Measurements from ENCODE around the gene IGSF3. TPM values are rescaled to one million over a fixed set of nuclear protein-coding genes. Genes with fewer than 3 reads are reported as not detected.

Gene IGSF3
- total RNA-seq, 1 experiment from 2014 or later, result 39.8 TPM

DNA sequence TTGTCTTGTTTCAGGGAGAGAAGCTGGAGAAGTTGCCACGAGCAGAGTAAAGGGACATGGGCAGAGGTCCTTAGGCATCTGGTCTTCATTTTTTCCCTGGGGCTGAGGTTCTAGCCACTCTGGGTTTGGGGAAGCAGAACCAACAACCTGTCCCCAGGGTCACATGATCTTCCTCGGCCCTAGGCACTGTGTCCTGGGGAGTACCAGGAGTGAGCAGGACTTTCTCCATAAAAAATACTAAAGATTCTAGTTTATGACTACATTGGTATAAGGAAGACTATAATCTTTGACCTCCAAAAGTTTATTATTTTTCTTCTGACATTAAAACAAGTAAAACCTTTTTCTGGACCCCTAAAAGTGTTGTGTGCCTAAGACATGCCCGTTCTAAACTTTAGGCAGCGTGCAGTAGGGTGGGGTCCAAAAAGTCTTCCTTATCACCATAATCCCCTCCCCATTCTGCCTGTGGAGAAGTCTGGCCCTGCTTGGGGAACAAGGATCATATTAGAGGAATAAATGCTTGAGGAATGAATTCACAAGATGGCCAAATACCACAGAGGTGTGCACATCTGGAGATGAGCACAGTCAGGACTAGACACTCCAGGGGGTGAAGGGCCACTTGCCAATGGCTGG, 19.3 kb upstream of the IGSF3 start:
- DNase-seq (ENCODE audit: low read depth), result peak; percentile 91

DNA sequence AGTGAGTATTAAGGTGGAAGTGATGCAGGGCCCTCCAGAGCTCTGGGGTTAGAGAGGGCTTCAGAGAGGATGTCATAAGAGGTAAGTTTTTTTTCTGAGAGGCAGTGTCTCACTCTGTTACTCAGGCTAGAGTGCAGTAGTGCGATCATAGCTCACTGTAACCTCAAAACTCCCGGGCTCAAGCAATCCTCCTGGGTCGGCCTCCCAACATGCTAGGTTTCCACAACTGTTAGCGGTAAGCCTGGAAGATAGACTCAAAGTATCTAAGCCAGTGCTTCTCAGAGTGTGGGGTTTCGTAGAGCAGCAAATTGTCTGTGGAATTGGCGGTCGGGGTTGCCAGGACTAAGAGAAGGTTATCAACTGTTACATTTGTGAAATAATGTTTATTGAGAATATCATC, 18.6 kb upstream of the IGSF3 start:
- no peak for DNase-seq (ENCODE audit: low read depth)

DNA sequence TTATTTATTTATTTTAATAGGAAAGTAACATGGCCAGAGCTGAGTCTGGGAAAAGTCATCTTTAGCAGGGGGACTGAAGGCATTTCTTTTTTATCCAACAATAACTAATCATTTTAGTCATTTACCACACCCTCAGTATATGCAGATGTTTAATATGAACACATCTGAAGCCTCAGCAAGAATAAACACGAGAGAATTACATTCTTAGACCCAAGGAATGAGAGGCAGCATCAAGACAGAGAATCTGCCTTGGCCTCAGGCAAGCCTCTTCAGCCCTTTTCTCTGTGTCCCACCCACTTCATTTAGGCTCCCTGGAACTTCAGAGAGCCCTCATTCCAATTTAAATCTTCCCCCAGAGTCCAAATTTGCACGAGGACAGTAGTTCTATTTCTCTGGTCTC, 17.0 kb upstream of the IGSF3 start:
- no peak for DNase-seq (ENCODE audit: low read depth)

DNA sequence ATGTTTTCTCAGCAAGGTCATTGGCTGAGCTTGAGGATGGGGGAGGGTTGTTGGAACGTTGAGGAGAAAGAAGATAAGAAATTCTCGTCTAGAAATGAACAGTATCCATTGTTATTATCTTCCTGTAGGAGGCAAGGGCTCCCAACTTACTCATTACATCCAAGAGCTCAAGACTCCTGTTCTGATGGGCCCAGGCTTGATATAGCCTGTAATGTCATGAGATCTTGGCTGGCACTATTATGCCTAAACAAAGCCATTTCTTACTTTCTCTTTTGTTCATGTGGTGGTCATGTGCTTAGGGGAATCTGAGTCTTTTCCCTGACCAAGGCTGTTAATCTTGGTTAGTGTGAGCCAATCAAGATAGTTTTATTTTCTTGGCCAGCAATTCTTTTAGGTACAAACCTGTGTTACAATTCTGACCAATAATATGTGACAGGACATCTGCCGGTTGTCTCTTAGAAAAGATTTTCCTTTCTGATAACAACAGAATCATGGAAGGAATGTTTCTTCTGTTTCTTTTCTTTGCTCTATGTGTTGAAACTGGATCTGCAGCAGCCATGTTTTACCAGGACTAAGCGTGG, 15.2 kb upstream of the IGSF3 start:
- no peak for DNase-seq (ENCODE audit: low read depth)

DNA sequence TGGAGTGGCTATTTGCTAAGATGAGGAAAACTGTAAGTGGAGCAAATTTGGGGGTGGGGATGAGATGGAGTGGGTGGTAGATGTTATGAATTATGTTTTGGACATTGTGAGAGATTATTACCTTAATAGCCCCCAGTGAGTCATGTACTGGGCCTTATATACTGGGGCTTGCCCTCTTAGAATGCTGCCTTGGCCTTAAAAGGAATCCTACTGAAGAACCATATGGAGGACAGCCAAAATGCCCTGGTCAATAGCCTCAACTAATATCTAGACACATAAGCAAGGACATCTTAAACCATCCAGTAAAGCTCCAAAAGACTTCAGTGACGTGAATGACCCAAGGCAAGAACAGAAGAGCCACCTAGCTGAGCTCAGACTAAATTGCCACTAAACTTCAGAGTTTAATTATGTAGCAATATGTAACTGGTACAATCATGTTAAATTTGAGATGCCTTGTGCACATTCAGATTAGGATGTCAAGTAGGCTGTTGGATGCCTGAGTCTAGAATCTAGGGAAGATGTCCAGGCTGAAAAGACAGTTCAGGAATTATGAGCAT, 13.9 kb upstream of the IGSF3 start:
- DNase-seq (ENCODE audit: low read depth), result no peak

DNA sequence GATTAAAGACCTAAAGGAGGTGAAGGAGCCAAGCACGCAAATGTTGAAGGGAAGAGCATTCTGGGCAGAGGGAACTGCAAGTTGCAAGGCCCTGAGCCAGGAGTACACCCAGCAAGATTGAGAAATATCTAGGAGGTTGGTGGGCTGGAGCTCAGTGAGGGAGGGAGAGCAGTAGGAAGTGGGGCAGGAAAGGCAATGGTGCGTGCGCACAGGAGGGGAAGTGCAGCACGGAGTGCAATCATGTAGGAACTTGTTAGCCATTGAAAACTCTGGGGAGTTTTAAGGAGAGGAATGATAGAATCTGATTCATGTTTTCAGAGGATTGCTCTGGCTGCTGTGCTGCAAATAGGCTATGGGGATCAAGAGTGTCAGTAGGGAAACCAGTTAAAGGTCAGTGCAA, 13.2 kb upstream of the IGSF3 start:
- no peak for DNase-seq (ENCODE audit: low read depth)

DNA sequence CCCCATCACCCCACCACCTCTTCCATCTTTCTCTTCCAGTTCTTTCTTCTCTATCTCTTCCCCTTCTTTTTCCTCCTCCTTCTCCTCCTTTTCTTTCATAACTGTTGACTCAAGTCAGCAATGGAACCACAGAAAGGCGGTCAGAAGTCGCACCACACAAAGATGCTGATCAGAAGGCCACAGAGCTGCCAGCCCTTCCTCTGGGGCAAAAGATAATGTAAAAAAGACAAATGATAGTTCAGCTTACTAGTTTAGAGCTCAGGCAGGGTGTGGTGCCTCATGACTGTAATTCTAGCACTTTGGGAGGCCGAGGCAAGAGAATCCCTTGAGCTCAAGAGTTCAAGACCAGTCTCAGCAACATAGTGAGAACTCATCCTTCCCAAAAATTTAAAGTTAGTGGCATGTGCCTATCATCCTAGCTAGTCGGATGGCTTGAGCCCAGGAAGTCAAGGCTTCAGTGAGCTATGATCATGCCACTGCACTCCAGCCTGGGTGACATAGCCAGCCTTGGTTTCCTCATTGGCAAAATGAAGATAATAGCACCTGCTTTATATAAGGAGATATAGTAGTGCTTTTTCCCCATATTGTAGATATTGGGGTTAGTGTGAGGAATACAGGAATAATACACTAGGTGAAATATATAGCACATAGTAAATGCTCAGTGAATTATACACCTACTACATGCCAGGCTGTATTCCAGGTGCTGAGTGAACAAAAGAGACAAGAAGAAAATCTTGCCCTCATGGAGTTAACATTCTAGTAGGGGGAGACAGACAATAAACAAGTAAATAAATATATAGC, 12.5 kb upstream of the IGSF3 start:
- no peak for DNase-seq (ENCODE audit: low read depth)

DNA sequence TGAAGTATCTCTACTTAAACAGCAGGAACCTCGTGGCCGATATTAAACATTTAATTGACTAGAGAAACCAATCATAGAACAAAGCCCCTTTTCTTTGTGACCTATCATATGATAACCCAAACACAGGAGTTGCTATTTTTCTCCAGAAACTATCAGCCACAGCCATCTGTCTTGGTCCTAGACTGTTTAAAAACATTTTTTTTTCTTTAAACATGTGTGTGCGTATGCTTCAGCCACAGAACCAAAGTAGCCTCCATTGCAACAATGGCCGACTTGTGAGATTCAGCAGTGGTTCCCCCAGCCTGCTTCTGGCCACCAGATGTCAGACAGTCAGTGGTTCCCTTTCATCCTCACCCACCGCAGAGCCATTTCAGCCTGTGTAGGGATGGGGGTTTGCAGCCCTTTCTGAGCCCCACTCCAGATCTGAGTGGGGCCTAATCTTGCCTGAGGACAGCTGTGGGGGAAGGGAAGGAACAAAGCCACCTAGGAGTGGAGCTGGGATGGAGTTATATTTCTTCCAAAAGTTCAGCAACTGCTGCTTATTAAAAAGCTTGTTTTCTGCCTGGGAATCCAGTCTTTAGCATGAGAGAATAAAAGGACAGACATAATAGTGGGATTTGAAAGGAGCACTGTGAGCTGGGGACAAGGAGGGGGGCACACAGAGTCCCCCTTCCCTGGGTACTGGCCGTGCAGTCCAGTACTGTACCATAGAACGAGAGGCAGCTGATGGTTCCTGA, 11.7 kb upstream of the IGSF3 start:
- peak; percentile 77 for DNase-seq (ENCODE audit: low read depth)

DNA sequence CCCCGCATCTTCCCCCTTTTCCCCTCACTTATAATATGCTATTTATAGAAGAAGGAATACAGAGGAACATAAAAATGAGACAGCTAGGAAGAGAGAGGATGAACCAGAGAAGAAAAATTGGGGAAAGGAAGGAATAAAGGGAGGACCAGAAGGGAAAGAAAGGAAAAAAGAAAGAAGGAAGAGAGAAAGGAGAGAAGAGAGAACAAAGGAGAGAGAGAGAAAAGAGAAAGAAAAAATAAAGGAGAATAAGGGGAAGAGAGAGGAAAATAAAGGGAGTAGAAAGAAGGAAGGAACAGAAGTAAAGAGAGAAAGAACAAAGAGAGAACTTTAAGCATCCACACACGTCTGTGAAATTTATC, 11.2 kb upstream of the IGSF3 start:
- no peak for DNase-seq (ENCODE audit: low read depth)

DNA sequence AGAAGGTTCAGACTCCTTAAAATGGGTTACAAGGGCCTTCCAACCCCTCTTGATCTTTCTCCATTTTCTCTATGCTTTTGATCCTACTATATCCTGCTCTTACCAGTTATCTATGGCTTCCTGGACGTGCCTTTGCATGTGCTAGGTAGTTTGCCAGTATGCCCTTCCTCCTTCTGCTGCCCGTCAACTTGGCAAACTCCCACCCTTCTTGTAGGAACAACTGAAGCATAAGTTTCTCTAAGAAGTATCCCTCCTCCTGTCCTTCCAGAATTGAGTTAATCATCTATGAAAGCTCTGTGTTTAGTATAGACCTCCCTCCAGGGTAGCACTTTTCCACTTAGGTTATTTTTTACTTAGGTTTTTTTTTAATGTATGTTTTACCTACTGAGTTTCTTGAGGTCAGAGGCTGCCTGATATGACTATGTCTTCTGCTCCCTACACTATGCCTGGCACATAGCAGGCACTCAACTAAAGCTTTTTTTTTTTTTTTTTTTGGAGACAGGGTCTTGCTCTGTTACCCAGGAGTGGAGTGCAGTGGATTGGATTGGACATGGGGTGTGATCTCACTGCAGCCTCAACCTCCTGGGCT, 10.0 kb upstream of the IGSF3 start:
- no peak for DNase-seq (ENCODE audit: low read depth)

DNA sequence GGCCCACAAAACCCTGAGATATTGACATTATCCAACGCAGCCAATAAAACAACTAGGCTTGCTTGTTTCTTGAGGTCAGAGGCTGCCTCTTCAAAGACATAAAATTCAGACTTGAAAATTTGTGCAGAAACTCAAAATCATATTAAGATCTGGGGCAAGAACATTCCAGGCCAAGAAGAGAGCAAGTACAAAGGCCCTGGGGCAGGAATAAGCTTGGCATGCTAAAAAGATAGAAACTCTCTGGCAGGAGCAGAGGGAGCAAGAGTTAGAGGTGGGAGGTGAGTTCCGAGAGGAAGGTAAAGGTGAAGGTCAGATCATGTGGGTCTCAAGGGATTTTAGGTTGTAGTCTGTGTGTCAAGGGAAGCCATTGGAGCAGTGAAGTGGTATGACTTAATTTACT, 8.8 kb upstream of the IGSF3 start:
- no peak for DNase-seq (ENCODE audit: low read depth)

DNA sequence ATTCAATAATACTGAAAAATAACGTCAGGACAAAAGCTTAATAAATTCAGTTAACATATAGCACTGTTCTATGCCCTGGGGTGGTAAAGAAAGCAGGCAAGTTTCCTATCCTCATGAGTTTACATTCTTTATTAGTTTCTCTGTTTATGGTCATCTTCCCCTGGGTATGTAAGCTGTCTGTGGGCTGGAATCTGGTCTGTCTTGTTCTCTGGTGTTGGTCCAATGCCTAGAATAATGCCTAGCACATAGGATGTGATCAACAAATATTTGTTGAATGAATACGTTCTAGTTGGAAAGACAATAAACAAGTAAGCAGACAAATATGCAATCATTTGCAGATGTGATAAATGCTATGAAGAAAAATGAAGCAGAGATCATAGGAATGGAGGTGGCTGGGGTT, 7.2 kb upstream of the IGSF3 start:
- DNase-seq (ENCODE audit: low read depth), result no peak

DNA sequence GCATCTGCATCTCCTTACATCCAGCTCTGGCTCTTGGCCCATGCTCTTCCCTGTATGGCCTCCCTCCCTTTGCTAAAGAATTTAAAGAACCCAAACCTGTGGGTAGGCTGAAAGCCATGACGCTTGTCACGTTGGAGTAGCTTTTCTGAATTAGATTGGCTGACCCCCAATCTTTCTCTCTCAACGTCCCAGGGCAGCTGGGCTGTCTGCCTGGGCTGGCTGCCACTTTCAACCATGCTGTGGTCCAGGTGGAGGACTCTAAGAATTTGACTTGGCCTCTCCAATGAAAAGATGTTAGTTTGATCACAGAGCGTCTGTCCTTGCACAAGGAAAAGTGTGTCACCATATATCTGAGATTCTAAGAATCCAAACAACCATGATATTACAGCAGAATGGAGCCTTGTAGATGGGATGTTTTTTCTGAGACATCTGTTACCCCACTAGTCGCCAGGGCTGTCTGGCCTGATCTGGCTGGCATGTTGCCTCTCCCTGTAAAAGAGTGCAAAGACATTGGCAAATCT, 6.5 kb upstream of the IGSF3 start:
- DNase-seq (ENCODE audit: low read depth), result peak; percentile 60

DNA sequence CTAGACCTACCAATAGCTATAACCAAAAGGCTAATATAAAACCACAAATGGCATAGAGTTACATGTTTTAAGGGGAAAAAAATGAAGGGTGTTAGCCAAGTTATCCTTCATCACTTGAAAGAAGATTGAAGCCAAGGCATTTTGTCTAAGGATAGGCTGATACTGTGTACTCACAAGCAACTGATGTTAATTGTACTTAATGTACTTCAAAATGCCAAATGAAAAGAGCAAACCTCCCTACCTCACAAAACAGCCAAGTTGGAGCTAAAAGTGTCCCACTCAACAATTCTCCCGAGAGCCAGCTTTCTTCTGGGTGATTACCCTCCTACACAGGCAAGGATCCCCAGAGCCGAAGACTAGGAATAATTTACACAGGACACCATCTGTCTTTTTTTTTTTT, 4.4 kb upstream of the IGSF3 start:
- DNase-seq (ENCODE audit: low read depth), result no peak

DNA sequence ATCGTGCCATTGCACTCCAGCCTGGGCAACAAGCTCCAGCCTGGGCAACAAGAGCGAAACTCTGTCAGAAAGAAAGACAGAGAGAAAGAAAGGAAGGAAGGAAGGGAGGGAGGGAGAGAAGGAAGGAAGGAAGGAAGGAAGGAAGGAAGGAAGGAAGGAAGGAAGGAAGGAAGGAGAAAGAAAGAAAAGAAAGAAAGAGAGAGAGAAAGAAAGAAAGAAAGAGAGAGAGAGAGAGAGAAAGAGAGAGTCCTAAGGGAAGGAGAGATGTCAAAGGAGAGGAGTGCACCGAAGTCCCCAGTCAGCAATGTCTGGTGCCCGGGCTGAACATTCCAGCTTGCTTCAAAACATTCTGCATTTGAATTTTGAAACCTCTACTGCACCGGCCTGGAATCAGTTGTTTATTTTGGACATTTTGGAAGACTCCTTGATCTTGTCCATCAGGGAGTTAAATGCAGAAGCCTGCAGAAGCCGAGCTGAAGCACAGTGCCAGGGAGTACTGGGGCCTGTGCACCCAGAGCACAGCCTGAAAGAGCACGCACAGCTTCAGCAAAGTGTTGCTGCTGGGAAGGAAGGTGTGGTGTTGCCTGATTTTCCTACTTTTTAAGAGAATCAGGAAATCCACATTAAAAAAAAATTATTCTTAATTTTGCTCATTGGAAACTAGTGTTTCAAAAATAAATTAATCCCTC, 3.7 kb upstream of the IGSF3 start:
- no peak for DNase-seq (ENCODE audit: low read depth)

DNA sequence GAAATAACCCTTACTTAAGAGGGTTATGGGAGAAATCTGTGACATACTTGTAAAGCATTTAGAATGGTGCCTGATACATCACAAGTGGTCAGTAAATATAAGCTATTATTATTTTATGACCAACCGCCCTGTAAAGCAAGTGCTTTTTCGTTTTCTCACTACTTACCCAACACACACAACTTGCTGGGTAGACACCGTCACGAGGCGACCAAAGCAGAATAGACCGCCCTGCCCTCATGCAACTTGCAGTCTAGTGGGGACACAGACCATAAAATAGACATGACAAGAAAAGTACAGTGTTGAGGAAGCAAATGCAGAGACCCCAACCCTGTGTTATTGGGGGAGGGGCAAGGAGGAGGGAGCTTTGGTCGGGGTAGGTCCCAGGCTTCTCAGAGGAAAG, 744 bp upstream of the IGSF3 start:
- no peak for DNase-seq (ENCODE audit: low read depth)

DNA sequence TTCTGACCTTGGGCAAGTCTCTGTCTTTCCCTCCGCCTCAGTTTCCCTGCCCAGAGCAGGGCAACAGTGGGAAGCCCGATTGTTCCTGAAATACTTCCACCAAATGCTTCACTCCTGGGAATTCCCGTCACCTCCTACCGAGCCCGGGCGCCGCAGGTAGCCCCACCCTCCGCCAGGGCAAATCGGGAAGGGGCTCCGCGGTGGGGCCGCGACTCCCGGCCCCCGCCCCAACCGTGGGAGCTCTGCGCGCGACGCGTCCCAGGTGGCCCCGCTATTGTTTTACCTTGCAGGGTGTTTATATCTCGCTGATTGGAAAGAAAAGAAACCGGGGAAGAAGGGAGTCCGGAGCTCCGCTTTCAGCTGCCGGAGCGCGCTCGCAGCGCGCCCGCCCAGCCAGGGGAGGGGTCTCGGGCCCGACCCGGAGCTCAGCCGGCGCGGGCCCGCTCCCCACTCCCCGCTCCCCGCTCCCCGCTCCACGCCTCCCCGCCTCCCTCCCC, 407 bp downstream of the IGSF3 start:
- DNase-seq (ENCODE audit: low read depth), result no peak

DNA sequence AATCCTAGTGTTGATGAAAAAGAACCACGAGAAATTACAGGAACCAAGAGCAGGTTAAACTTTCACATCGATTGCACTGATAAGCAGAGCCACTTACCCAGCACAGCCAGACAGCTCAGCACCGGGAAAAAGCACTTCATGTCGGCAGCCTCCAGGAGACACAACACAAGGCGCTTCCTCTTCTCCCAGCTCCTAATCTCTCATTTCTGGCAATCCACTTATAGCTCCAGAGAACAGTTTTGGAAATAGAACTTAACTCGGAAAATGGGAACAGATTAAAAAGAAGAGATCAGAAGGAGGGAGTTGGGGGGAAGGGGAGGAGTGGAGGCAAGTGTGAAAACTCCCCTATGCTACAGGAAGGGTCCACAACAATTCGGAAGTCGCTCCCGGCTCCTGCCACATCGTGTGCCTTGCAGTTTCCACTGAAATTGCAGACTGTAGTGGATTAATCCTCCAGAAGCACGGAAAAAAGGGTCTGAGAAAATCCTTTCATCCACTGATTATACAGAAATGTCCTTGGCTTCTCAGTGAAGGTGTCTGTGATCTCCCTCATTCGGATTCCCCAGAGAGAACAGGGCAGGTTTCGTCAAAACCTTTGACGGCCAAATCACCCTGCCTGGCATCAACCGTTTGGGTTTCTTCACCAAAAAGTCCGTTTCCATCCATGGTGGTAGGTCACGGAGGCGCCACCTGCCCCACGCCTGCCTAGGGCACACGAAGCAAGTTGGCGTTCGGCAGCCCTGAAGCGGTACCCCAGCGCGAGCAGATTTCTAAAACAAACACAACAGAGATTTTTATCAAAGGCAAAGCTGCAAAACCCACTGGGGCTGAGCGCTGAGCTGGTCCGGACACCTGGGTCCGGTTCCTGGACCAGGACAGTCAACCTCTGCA, 1.1 kb downstream of the IGSF3 start:
- no peak for DNase-seq (ENCODE audit: low read depth)

DNA sequence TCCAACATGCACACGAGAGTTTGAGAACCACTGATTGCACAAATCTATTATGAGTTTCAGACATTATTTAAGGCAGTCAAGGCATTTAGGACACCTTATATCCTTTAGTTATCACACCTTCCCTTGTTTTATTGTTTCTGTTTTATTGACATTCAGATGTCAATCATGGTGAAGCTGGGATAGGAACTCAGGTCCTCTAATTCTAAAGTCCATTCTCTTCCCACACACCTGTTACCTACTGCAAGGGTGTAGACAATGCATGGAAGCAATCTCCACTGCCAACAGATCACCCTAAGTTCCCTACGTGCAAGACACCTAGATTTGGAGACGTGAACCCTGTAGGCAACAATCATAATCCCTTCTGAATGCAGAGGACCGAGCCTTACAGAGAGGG, 2.6 kb downstream of the IGSF3 start:
- DNase-seq (ENCODE audit: low read depth), result no peak

Measured in RPMI7951 (cell line).